Ascending aorta (tissue), 2 donors: ENCODE results near the gene CAST. TPM values are rescaled to one million over a fixed set of nuclear protein-coding genes. Genes with fewer than 3 reads are reported as not detected.

Source experiments
- DNase-seq, 2 donors: peaks; one replicate each; pipeline ENCODE4 v3.0.0-alpha.2; 2019; ENCODE audit warnings: low spot score in 2 of 2
- H3K27ac ChIP-seq, 2 donors: fragments of 200-600 bp; sonication (generic); one replicate each; pipeline ENCODE4 v1.5.1; 2016 to 2017; ENCODE audit warnings: mild to moderate bottlenecking in 1 of 2
- H3K27me3 ChIP-seq: fragments of 200-600 bp; sonication (generic); one replicate; pipeline ENCODE4 v1.5.1; 2017
- H3K36me3 ChIP-seq, 2 donors: fragments of 200-600 bp; sonication (generic); one replicate each; pipeline ENCODE4 v1.5.1; 2016
- H3K4me1 ChIP-seq, 2 donors: fragments of 200-600 bp; sonication (generic); one replicate each; pipeline ENCODE4 v1.5.1; 2016 to 2017; ENCODE audit warnings: mild to moderate bottlenecking in 1 of 2
- H3K4me3 ChIP-seq, 2 donors: fragments of 200-600 bp; sonication (generic); one replicate each; pipeline ENCODE4 v1.5.1; 2016 to 2017; ENCODE audit warnings: mild to moderate bottlenecking in 1 of 2
- H3K9me3 ChIP-seq, 2 donors: fragments of 200-600 bp; sonication (generic); one replicate each; pipeline ENCODE4 v1.5.1; 2016
- CTCF ChIP-seq, 3 experiments: fragments of 200-600 bp in 2 of 3; fragments of 450-650 bp in 1 of 3; sonication (generic) in 2 of 3; IDR thresholded peaks; one replicate each; pipeline ENCODE4 v1.5.1; 2016 to 2019; ENCODE audit warnings: antibody characterized with exemption in 3 of 3, mild to moderate bottlenecking in 1 of 3, moderate library complexity in 1 of 3
- intact Hi-C: fragments of 100-400 bp; cut with DNase I; formaldehyde crosslinking; loops from one replicate; pipeline ENCODE4 v1.15.1; 2023
- total RNA-seq: library from RNA; depleted of rRNA; stranded (reverse); fragments of >200 nt; gene quantifications from one replicate; pipeline ENCODE4 v1.1.0, GENCODE V29; 2016

Gene CAST
- total RNA-seq, 1 donor from 2014 or later, result 266 TPM

DNA sequence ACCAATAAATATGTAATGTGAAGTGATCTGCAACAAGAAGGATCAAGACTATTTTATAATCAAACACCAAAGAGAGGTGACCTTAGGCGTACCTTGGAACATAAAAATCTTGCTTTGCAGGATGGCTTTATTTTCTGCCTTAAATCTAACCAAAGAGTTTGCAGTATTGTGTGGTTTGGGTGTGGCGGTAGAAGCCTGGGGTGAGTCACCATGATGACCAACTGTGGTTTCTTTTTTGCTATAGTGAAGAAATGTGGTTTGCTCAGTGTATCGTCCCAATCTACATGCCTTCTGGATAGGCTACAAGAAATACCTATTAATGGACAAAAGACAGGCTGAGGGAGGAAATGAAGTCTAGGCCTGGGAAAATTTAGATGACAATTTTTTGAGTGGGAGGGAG is 5.1 kb upstream of the CAST start:
- no peak overlapping the region for H3K27ac ChIP-seq
- no peaks in the 10 kb centered on the region for H3K27me3 ChIP-seq
- peak in 1 of 2 donors; percentile 75 for DNase-seq
- H3K9me3 ChIP-seq, result no peaks in the 10 kb centered on the region
- TF ChIP-seq CTCF (IDR thresholded peaks at IDR 0.05), result no peak
- intact Hi-C loops, result no loop called here
- no peaks in the 10 kb centered on the region for H3K36me3 ChIP-seq
- no peak overlapping the region for H3K4me3 ChIP-seq
- H3K4me1 ChIP-seq, result peaks cover 0 to 3% of the 10 kb centered on the region in 2 donors

DNA sequence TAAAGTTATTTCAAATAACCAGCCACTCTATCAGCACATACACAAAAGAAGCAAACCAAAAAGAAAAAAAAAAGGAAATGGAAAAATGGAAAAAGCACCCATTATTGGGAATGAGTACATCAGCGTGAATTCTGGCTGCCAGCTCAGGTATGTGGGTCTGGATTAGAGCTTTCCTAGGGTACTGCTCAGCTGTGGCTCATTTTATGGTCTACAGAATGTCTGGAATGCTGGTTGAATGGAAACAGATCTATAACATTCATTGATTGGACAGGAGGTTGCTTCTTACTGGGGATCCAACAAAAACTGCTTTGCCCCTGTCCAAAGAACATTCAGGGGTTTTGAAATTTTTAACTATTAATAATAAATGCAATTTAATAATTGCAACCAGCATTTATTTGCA is 3.9 kb upstream of the CAST start:
- H3K27me3 ChIP-seq, result no peaks in the 10 kb centered on the region
- intact Hi-C loops, result no loop called here
- peaks cover 0 to 3% of the 10 kb centered on the region in 2 donors for H3K4me1 ChIP-seq
- no peak for TF ChIP-seq CTCF (IDR thresholded peaks at IDR 0.05)
- H3K4me3 ChIP-seq, result no peak overlapping the region
- no peak overlapping the region for H3K27ac ChIP-seq
- no peaks in the 10 kb centered on the region for H3K9me3 ChIP-seq
- H3K36me3 ChIP-seq, result no peaks in the 10 kb centered on the region
- DNase-seq, result no peak

DNA sequence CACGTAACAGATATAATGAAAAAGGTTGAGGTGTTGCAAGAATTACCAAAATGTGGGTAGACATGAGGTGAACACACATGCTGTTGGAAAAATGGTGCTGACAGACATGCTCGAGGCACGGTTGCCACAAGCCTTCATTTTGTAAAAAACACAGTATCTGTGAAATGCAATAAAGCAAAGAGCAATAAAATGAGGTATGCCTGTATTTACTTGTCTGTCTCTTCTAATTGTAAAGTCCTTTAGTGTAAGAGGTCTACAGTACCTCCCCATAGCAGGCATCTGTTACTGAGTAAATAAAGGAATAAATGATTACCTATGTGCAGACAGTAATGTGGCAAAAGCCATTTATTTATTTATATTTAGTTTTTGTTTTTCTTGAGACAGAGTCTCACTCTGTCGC is 3.0 kb upstream of the CAST start:
- H3K27ac ChIP-seq, result no peak overlapping the region
- H3K4me3 ChIP-seq, result no peak overlapping the region
- H3K9me3 ChIP-seq, result no peaks in the 10 kb centered on the region
- H3K4me1 ChIP-seq, result peaks cover 0 to 5% of the 10 kb centered on the region in 2 donors
- H3K36me3 ChIP-seq, result no peaks in the 10 kb centered on the region
- TF ChIP-seq CTCF (IDR thresholded peaks at IDR 0.05), result no peak
- intact Hi-C loops, result no loop called here
- DNase-seq, result no peak
- H3K27me3 ChIP-seq, result no peaks in the 10 kb centered on the region

GRCh38 chr5:96660971-96661854 is 963 bp upstream of the CAST start:
- H3K4me3 ChIP-seq, result peak overlapping the region; percentile 81 to 87
- H3K27me3 ChIP-seq, result no peaks in the 10 kb centered on the region
- no peaks in the 10 kb centered on the region for H3K36me3 ChIP-seq
- H3K4me1 ChIP-seq, result peaks cover 0 to 13% of the 10 kb centered on the region in 2 donors
- no peaks in the 10 kb centered on the region for H3K9me3 ChIP-seq
- no peak for TF ChIP-seq CTCF (IDR thresholded peaks at IDR 0.05)
- intact Hi-C loops, result loop anchor here (5.0 kb wide), 5 partner anchors 276 to 1014 kb away; partner anchors contain the start of genes ELL2, LNPEP and RFESD
- H3K27ac ChIP-seq, result peak overlapping the region; percentile 95
- DNase-seq, result peak in 1 of 2 donors; percentile 63

DNA sequence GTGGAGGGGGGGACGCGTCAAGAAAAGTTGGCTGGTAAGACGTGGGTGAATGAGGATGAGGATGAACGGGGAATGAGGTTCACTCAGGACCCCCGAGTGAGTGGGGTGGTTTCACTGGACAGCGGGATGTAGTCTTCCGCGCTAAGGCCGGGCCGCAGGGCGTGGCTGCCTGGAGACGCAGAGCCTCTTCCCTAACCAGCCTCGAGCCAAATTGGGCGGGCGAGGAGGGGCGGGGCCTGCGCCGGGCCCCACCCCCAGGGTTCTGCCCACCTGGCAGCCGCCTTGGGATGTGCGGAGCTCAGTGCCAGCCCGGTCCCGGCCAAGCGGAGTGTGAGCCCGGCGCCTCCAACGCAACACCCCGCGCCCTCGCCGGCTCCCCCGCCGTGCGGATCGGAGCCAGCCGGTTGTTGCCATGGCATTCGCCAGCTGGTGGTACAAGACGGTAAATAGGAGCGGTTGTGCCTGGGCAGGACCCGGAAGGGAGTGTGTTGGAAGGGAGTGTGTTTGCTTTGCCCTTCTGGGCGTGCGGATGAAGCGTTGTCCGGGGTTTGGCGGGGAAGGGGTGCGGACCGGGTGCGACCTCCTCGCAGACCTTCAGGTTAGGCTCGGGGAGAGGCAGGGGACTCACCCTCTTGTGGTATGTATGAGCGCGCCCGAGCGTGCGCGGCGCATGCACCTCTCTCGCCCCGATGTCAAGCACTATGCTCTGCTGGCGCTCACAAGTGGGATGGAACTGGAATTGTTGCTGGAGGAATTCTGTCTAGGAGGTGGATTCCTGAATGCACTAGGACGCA is 746 bp downstream of the CAST start:
- H3K27ac ChIP-seq, result peak overlapping the region; percentile 95
- peak; percentile 85 to 97 for DNase-seq
- H3K9me3 ChIP-seq, result no peaks in the 10 kb centered on the region
- H3K27me3 ChIP-seq, result no peaks in the 10 kb centered on the region
- intact Hi-C loops, result loop anchor here (1.0 to 5.0 kb wide), 9 partner anchors 39 to 1016 kb away; partner anchors contain the start of genes ELL2, ERAP1, LNPEP and RFESD
- no peaks in the 10 kb centered on the region for H3K36me3 ChIP-seq
- peak overlapping the region; percentile 81 to 87 for H3K4me3 ChIP-seq
- H3K4me1 ChIP-seq, result peaks cover 0 to 13% of the 10 kb centered on the region in 2 donors
- TF ChIP-seq CTCF (IDR thresholded peaks at IDR 0.05), result peak in 1 of 3 experiments; percentile 9
